Stimulated activated CD4-positive, alpha-beta T cell treated with anti-CD3 and anti-CD28 coated beads, Interleukin-12 subunit alpha, Interleukin-12 subunit beta, amount 100 ng/mL, for 48 hours (primary cell): ENCODE data around the gene MRPS7.
"Not testable (repeated sequence)": the region's sequence is repeated elsewhere in the genome, so short reads cannot be mapped to it uniquely, and the experiment has no call there.

Experiments
- DNase-seq, 3 donors: peaks; one replicate each; pipeline ENCODE4 v3.0.0-alpha.2; 2020; ENCODE audit warnings: low read depth in 2 of 3, low spot score in 1 of 3

MRPS7 gene

DNA sequence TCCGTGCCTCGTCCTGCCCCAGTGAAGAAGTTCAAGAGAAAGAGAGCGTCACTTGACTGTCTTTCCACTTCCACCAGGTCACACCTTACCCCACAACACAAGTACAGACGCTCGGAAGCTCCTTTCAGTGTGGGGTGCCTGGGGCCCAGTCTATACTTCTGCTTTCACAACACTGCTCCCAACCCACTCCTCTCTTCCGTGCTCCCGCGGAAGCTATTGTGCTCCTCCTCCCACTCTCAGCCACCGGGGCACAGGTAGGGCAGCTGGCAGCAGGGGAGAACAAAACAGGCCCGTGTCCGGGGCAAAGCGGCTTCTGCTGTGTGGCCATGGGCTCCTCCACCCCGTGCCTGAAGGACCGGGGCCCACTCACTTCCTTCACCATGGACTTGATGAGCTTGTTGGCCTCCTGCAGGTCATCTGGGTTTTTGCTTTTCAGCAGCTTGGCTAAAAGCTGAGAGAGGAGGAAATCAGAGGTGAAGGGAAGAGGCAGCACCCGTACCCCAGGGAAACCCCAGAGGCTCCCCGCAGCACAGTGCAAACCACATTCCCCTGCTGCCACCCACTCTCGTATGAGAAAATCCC lies 19.1 kb upstream of the MRPS7 start:
- DNase-seq: peak in 1 of 3 donors; percentile 17

DNA sequence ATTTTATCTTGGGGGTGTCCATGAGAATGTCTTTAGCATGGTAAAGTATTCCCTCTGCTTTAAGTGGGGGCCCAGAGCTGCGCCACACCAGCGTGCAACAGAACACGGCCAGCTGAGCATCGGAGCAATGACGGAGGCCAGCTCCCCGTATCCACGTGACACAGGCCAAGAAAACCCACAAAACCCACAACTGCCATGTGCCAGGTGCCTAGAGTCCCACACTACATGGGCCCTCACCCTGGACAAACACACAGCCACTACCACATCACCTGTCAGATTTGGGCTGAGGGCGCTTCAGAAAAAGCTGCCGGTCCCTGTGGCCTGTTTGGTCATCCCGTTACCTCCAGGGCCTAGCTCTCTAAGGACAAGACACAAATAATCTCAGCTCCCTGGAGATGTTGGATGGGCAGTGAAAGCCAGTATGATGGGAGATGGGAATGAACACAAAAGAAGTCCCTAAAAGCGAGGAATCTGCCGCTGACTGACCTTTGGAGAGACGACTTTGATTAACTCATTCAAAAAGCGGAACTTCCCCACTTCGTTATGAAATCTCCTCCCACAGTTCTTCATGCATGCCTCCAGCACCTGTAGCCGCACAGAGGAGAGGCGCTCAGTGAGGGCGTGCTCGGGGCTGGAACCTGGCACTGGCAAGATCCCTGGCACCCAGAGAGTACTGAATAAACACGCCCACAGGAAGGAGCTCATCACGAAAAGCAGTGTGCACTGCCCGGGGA lies 17.4 kb upstream of the MRPS7 start:
- no peak for DNase-seq

DNA sequence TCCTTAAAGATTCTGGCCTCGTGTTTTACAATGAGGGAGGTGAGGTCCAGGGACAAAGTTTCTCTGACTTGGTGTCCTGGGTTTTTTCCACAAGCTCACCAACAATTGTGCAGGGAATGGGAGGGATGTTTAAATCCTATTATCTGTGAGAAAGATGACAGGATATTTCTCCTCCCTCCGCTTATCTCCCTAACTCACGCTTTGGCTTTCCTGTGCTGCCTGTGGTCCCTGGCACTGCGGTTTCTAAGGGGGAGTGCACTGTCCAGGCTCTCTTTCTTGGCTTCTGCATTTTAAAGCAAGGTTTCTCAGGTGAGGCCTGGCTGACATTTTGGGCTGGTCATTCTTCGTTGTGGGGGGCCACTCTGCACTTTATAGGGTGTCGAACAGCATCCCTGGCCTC lies 16.7 kb upstream of the MRPS7 start:
- no peak for DNase-seq

DNA sequence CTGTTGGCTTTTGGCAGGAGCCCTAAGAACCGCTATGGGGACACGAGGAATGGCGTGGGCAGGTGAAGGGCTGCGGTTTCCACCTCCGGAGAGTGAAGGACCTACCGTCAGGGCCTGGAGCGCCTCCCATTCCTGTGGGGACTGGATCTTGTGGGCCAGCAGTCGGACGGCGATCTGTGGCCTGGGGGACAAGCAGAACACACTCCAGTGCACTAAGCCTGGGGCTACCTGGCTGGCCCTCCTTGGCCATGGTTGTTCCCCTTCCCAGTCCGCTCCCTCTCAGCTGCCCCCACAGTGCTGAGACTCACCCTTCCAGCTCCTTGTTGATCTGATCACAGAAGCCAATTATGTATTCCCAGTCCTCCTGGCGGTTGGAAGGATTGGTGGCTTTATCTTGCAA lies 15.3 kb upstream of the MRPS7 start:
- DNase-seq: no peak

DNA sequence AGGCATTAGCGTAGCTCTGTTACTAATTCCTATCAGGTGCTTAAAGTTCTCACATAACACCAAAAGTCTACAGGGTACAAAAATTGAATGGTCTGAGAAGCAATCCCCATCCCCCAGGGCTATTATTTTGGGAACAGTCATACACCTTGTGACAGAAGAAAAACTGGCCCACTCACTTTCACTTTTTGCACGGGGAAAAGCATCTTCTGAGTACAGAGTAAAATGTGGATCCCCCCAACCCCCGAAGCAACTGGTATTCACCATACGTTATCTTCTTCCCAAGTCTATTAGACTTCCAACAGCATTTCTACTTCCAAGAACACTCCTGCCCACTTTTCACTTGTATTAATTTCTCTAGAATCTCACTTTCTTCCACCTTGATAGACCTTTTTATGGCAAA lies 12.1 kb upstream of the MRPS7 start:
- no peak for DNase-seq

DNA sequence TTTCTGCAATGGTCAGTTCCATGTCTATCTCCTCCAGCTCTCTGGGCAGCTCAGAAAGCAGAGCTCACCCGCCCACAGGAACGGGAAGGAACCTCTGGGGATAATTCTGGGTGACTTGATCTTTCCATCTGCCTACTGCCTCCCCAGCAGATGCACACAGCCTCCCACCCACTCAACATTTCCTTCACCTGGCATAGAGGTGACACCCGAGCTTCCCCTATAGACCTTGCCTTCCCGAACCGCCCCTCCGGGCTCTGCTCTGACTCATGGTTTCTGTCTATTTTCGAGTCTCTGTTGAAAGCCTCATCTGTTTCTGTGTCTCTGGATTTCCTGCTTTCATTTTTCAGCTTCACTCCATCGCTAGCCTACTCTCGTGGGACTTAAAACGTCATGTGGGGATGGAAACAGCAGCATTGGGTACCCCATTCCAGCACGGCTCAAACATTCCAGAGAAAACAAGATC lies 11.6 kb upstream of the MRPS7 start:
- peak; percentile 81 to 82 (median 81) for DNase-seq

DNA sequence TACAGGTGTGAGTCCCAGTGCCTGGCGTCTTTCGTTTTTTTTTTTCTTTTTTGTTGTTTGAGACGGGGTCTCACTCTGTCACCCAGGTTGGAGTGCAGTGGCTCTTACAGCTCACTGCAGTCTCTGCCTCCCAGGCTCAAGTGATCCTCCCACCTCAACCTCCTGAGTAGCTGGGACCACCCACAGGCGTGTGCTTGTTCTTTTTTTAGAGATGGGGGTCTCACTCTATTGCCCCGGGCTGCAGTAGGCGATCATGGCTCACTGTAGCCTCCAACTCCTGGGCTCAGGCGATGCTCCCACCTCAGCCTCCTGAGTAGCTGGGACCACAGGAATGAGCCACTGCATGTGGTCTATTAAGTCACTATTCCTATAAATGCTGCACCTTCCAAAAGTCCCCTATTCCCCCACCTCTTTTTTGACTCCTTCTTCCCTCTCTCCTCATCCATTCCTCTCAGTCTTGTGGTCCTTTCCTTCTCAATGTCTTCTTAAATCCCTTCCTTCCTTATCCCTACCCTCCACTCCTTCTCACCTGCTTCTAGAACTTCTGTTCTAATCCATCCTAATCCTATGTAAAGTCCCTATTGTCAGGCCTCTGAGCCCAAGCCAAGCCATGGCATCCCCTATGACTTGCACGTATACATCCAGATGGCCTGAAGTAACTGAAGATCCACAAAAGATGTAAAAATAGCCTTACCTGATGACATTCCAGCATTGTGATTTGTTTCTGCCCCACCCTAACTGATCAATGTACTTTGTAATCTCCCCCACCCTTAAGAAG lies 9.5 kb upstream of the MRPS7 start:
- no peak for DNase-seq

DNA sequence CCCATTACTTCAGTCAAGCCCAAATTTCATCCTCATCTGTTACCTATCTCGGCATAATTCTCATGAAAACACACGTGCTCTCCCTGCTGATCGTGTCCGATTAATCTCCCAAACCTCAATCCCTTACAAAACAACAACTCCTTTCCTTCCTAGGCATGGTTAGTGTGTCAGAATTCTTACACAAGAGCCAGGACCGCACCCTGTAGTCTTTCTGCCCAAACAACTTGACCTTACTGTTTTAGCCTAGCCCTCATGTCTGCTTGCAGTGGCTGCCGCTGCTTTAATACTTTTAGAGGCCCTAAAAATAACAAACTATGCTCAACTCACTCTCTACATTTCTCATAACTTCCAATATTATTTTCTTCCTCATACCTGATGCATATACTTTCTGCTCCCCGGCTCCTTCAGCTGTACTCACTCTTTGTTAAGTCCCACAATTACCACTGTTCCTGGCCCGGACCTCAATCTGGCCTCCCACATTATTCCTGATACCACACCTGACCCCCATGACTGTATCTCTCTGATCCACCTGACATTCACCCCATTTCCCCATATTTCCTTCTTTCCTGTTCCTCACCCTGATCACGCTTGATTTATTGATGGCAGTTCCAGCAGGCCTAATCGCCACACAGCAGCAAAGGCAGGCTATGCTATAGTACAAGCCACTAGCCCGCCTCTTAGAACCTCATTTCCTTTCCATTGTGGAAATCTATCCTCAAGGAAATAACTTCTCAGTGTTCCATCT lies 5.6 kb upstream of the MRPS7 start:
- DNase-seq: not testable (repeated sequence)

DNA sequence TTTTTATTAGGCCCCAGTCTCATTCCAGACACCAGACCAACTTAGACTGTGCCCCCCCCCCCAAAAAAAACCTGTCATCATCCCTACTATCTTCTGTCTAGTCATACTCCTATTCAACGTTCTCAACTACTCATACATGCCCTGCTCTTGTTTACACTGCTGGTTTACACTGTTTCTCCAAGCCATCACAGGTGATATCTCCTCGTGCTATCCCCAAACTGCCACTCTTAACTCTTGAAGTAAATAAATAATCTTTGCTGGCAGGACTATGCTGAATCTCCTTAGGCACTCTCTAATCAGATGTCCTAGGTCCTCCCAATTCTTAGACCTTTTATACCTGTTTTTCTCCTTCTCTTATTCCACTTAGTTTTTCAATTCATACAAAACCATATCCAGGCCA lies 4.5 kb upstream of the MRPS7 start:
- not testable (repeated sequence) for DNase-seq

DNA sequence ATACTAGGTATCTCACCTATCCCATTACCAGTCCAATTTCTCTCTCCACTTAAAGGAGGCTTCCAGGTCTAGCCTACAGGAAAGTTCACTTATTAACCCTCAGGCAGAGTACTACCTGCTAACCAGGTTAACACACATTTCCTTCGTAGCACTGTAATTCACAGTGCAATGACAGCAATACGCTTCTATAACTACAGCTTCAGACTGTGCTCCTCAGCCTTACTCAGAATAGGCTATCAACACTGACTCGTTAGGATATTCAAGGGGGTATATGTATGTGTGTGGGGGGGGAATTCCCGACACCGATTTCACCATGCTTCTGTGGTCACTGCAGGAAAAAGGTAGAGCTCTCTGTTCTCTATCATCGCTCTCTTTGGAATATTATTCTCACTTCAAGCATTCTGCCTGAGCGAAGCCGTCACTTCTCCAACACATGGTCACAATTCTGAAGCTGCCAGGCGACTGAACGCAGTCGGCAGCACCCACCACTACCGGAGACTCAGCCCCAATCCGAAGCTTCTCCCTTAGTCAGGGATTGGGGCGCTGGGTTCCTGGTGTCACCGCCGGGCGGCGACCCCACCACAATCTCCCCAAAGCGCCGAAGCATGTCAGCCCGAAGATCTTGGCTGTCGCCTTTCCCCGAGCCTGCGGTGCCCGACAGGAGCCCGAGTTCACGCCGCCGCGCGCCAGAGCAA lies 891 bp upstream of the MRPS7 start:
- DNase-seq: peak in 1 of 3 donors; percentile 28

DNA sequence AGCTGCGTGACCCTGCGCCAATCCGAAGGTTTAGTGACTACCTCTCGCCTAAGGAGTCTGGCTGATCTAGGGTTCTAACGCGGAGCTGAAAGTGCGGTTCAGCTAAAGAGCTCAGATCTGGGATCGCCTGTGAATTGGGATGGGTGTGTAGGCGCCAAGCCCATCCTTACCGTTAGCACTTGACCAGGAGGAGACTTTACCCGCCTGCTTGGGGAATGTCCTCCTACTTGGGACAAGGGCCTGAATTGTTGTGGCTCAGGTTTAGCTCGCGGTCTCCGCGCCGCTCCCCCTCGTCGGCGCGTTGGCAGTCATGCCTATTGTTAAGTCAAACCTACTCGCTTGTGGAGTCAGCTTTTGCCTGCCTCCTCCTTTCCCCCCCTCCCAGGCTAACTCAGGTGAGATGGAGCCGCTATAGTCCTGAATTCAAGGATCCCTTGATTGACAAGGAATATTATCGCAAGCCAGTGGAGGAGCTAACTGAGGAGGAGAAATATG lies 480 bp downstream of the MRPS7 start:
- DNase-seq: no peak

DNA sequence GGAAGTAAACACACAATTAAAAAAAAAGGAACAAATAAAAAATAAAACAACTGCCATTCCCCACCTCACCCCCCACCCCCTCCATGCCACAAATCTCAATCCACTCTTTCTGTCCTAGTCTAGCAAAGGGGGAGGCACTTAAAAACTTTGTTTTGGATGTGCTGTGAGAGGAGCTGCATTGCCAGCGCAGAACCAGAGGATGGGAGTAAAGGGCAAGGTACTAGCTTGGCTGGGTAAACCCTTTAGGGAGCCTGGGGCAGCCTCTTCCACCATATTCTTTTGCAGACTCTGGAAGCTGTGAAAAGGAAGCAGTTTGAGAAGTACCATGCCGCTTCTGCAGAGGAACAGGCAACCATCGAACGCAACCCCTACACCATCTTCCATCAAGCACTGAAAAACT lies 1.4 kb downstream of the MRPS7 start:
- DNase-seq: no peak

DNA sequence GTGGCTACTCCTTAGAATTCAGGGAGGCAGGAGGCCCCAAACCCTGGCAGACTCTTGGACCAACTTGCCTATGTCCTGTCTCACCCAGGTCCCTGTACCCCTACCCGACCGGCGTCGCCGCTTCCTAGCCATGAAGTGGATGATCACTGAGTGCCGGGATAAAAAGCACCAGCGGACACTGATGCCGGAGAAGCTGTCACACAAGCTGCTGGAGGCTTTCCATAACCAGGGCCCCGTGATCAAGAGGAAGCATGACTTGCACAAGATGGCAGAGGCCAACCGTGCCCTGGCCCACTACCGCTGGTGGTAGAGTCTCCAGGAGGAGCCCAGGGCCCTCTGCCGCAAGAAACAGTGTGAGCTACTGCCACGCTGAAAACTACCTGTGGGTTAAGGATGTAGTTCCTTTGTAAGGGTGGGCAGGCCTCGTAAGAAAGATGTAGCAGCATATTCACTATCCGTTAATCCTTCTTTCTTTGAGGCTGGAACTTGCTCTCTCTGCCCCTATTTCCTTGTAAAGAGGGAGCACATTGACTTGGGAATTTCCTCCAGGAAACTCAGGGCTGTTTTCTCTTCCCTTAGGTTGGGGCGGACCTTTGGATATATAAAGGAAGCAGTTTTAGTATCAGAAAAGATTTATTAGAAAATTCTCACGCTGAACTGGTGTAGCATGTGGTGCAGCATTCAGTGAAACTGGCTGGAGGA lies 4.1 kb downstream of the MRPS7 start:
- DNase-seq: no peak

DNA sequence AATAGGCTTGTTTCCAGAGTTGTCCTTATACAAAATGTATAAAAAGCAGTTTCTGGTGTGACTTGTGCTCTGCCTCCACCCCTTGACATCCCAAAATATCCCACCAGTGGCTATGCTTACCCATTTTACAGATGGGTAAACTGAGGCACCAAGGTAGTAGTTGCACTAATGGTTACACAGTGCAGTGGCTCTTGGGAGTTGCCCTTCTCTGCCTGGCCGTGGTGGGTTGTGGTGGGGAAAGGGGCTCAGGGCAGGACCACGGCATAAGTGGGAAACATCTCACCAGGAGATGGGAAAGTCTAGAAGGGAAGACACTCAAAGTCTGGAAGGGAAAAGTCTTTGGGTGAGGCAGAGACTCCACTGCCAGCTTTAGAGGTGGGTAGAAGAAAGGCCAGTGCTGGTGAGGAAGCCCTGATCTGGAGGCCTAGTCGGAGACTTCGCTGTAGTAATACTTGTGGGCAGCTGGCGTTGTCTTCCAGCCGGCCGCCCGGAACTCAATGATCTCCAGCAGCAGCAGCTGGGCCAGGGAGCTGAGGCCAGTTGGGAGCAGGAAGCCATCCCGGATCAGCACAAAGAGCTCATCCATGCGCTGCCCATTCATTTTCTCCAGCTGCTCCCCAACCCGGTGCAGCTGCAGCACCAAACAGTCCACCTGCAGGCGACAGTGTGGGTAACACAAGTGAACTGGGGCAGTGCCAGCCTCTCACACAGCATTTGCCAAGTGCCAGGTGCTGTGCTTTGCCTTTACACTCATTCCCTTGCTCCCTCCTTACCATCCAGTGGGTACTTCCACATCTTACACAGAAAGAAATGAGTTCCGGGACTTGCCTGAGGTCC lies 4.9 kb downstream of the MRPS7 start:
- no peak for DNase-seq

DNA sequence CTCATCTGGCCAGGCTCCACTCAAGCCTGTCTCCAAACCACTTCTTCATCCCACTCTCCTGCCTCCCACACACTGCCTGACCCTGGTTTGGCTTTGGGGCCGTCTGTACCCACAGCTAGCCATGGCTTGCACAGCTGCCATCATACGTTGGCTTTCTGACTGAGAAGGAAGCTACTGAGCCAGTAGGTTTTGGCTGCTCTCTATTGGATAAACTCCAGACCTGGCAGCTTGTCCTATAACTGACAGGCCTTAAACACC lies 5.4 kb downstream of the MRPS7 start:
- DNase-seq: no peak

DNA sequence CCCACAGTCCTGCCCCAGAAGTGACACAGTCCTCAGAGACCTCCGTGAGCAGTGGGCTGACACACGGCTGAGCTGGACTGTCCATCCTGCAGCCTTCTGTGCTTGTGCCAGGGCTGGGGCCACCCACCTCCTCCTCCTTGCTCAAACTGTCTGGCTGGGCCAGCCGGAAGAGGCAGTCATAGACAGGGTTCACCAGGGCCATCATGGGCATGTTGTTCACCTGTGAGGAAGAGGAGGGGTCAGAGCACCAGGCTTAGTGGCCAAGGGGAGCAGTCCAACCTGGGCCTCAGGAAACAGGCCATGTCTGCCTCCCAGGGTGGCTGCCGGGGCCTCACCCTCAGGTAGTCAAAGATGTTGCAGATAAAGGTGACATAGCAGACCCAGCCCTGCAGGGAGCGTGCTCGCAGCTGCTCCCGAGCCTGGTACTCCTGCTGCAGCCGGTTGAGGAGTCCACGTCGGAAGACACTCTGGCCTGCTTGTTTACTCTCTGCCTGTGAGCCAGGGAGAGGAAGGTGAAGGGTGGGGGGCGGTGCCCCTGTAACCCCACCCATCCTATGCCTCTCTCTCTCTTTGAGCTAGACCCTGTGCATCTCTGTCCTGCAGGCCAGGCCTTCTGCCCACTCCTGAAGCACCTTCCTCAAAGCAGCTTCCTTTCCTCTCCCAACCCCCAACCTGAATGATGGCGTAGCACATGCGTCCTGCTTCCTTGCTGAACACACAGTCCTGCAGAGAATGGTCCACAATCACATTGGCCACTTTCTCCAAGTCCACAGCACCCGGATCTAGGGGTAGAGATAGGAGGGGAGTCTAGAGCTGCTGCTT lies 5.9 kb downstream of the MRPS7 start:
- no peak for DNase-seq

DNA sequence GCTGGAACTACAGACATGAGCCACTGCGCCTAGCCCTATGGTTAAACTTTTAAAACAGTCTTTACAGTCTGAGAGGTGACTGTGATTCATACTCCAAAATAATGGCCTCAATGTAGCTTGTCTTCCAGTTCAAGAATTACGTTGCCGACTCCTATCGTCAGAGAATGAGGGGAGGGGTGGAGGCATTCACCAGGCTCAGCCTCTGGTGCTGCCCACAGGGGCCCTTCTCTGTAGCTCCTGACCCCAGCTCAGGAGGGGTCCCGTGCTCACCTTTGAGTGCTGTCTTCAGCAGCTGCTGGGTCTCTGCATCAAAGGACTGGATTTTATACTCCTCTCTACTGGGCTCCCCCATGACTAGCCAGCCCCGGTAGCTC lies 8.2 kb downstream of the MRPS7 start:
- DNase-seq: no peak

DNA sequence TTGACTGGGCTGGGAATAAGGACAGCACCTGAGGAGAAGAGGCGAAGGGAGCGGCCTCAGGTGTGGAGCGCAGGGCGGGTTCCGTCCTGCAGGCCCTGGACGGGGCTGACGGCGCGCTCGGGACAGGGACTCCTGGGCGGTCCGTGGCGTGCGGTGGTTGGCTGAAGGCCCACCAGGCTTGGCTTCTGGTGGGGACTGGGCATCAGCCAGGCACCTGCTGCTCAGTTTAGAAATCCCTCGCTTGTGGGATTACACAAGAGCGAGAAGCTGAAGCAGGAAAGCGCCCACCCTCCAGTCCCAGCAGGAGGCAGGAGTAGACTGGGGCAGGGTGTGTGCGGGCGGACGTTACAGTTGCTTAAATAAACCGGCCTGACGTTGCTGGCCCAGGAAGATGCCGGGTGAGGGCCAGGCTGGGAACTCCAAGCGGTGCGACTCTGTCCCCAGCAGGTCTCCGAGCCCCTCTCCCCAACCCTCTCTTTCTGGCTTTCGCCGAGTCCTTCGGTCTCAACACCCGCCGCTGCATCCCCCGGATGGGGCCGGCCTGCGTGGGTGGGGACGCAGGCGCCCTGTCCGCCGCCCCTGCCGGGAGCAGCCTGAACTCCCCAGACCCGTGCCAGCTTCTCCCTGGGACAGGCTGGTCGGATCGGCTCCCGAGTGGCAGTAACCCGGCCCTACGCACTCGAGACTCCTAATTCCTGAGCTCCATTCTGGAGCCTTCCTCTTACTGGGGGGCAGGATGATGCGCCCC lies 8.7 kb downstream of the MRPS7 start:
- DNase-seq: peak; percentile 37 to 59 (median 45)
